Measurements from ENCODE around the gene TSPAN5.

GRCh38 chr4:98521486-98521885 lies 136.9 kb downstream of the TSPAN5 start:
- no peak for TF ChIP-seq SPI1 (IDR thresholded peaks at IDR 0.05; ENCODE audit: low read depth, low read length)
- no peak for TF ChIP-seq POLR2A (IDR thresholded peaks at IDR 0.05; ENCODE audit: low read depth, low read length)
- TF ChIP-seq POLR2AphosphoS5 (IDR thresholded peaks at IDR 0.05; ENCODE audit: low read depth, low read length): no peak
- TF ChIP-seq TAF1 (IDR thresholded peaks at IDR 0.05; ENCODE audit: low read depth, low read length): no peak
- no peak for TF ChIP-seq PAX5 (IDR thresholded peaks at IDR 0.05; ENCODE audit: insufficient read depth, low read length, severe bottlenecking)
